SK-N-SH (cell line): Measurements from ENCODE around the gene SPAG5.
A peak's percentile ranks its signal among the peaks of the same experiment; 100 is the strongest.

Source experiments
- CTCF ChIP-seq: fragments of 200-600 bp; sonication (generic); IDR thresholded peaks from 2 replicates; pipeline ENCODE4 v1.6.1; 2017; ENCODE audit warnings: antibody characterized with exemption, mild to moderate bottlenecking, moderate library complexity
- ELF1 ChIP-seq: IDR thresholded peaks from 2 replicates; pipeline ENCODE4 v1.4.0; 2012
- EP300 ChIP-seq, 2 experiments: IDR thresholded peaks; 2 replicates each; pipeline versions ENCODE4 v1.4.0 to v1.6.1; 2012; ENCODE audit warnings: borderline replicate concordance in 1 of 2, low read depth in 1 of 2, low read length in 1 of 2
- GABPA ChIP-seq: IDR thresholded peaks from 2 replicates; pipeline ENCODE4 v1.4.0; 2012; ENCODE audit warnings: low read depth, mild to moderate bottlenecking
- MEF2A ChIP-seq: IDR thresholded peaks from 2 replicates; pipeline ENCODE4 v1.4.0; 2012; ENCODE audit warnings: low read depth, borderline replicate concordance
- RAD21 ChIP-seq: IDR thresholded peaks from 2 replicates; pipeline ENCODE4 v1.6.1; 2012; ENCODE audit warnings: mild to moderate bottlenecking, low read length
- REST ChIP-seq: IDR thresholded peaks from 2 replicates; pipeline ENCODE4 v1.6.1; 2012; ENCODE audit warnings: mild to moderate bottlenecking, low read depth, low read length, moderate library complexity
- RFX5 ChIP-seq: IDR thresholded peaks from 2 replicates; pipeline ENCODE4 v1.6.1; 2012; ENCODE audit warnings: mild to moderate bottlenecking, improper control_type of control experiment, low read length
- SMC3 ChIP-seq: IDR thresholded peaks from 2 replicates; pipeline ENCODE4 v1.6.1; 2012; ENCODE audit warnings: low read depth, low read length, improper control_type of control experiment
- YY1 ChIP-seq: IDR thresholded peaks from 2 replicates; pipeline ENCODE4 v1.4.0; 2012; ENCODE audit warnings: low read depth, mild to moderate bottlenecking
- TF ChIP-seq, protein P1 (sequence below): fragments of 150-350 bp; IDR thresholded peaks from 2 replicates; pipeline ENCODE4 v1.6.1; 2017; ENCODE audit warnings: antibody characterized with exemption, low read length, low read depth, borderline replicate concordance

GRCh38 chr17:28547623-28548416, 51.0 kb downstream of the SPAG5 start:
- TF ChIP-seq, protein P1, sequence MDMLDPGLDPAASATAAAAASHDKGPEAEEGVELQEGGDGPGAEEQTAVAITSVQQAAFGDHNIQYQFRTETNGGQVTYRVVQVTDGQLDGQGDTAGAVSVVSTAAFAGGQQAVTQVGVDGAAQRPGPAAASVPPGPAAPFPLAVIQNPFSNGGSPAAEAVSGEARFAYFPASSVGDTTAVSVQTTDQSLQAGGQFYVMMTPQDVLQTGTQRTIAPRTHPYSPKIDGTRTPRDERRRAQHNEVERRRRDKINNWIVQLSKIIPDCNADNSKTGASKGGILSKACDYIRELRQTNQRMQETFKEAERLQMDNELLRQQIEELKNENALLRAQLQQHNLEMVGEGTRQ = no peak
- peak; percentile 90 for TF ChIP-seq CTCF
- no peak for TF ChIP-seq YY1
- TF ChIP-seq ELF1 = no peak
- TF ChIP-seq RFX5 = no peak
- TF ChIP-seq SMC3 = peak; percentile 70
- peak; percentile 64 for TF ChIP-seq RAD21
- TF ChIP-seq REST = no peak
- no peak for TF ChIP-seq MEF2A
- no peak for TF ChIP-seq EP300 (IDR thresholded peaks at IDR 0.05; ENCODE audit: borderline replicate concordance in 1 of 2, low read depth in 1 of 2, low read length in 1 of 2)
- TF ChIP-seq GABPA = no peak
